Liver (tissue), 9 donors: Measurements from ENCODE around the gene KRTAP5-6. TPM values are rescaled to one million over a fixed set of nuclear protein-coding genes. Genes with fewer than 3 reads are reported as not detected.
"Not testable (repeated sequence)": the region's sequence is repeated elsewhere in the genome, so short reads cannot be mapped to it uniquely, and the experiment has no call there.

Experiments
- DNase-seq: peaks from one replicate; pipeline ENCODE4 v3.0.0-alpha.2; 2017; ENCODE audit warnings: low spot score
- H3K27ac ChIP-seq, 2 donors: one replicate each; pipeline ENCODE4 v1.7.0; 2013; ENCODE audit warnings: inconsistent platforms in 2 of 2, low read length in 2 of 2, control low read depth in 1 of 2, low read depth in 1 of 2, mild to moderate bottlenecking in 1 of 2
- H3K27me3 ChIP-seq, 4 donors: one replicate each; pipeline versions ENCODE4 v1.6.1 to v1.7.0; 2013; ENCODE audit warnings: low read length in 3 of 4, inconsistent platforms in 1 of 4, mild to moderate bottlenecking in 1 of 4, moderate library complexity in 1 of 4; ENCODE audit not compliant: control insufficient read depth in 4 of 4, insufficient read depth in 4 of 4
- H3K36me3 ChIP-seq, 4 donors: one replicate each; pipeline versions ENCODE4 v1.6.1 to v1.7.0; 2013; ENCODE audit warnings: low read length in 3 of 4, mild to moderate bottlenecking in 3 of 4, low read depth in 1 of 4, moderate library complexity in 1 of 4; ENCODE audit not compliant: control insufficient read depth in 4 of 4, insufficient read depth in 3 of 4
- H3K4me1 ChIP-seq, 4 donors: one replicate each; pipeline versions ENCODE4 v1.6.1 to v1.7.0; 2013; ENCODE audit warnings: low read length in 3 of 4, mild to moderate bottlenecking in 3 of 4, moderate library complexity in 1 of 4; ENCODE audit not compliant: control insufficient read depth in 4 of 4, insufficient read depth in 4 of 4
- H3K4me3 ChIP-seq, 3 donors: one replicate each; pipeline versions ENCODE4 v1.6.1 to v1.7.0; 2013; ENCODE audit warnings: low read length in 3 of 3, control low read depth in 1 of 3, low read depth in 1 of 3, mild to moderate bottlenecking in 1 of 3
- H3K9ac ChIP-seq, 2 donors: one replicate each; pipeline ENCODE4 v1.7.0; 2013; ENCODE audit warnings: low read length in 2 of 2, mild to moderate bottlenecking in 2 of 2, moderate library complexity in 2 of 2, control low read depth in 1 of 2, low read depth in 1 of 2
- H3K9me3 ChIP-seq, 4 donors: one replicate each; pipeline versions ENCODE4 v1.6.1 to v1.7.0; 2013; ENCODE audit warnings: low read length in 3 of 4; ENCODE audit not compliant: control insufficient read depth in 4 of 4
- ATF3 ChIP-seq: IDR thresholded peaks from 2 replicates; pipeline ENCODE4 v1.6.1; 2016; ENCODE audit warnings: antibody characterized with exemption
- EGR1 ChIP-seq, 2 donors: IDR thresholded peaks; 2 replicates each; pipeline ENCODE4 v1.6.1; 2016 to 2018; ENCODE audit warnings: antibody characterized with exemption in 2 of 2, low read depth in 2 of 2
- FOXA1 ChIP-seq: IDR thresholded peaks from 2 replicates; pipeline ENCODE4 v1.6.1; 2016; ENCODE audit warnings: antibody characterized with exemption
- FOXA2 ChIP-seq: IDR thresholded peaks from 2 replicates; pipeline ENCODE4 v1.6.1; 2016; ENCODE audit warnings: antibody characterized with exemption
- GABPA ChIP-seq, 2 donors: IDR thresholded peaks in 1 of 2; conservative IDR thresholded peaks in 1 of 2; 2 replicates each; pipeline ENCODE4 v1.6.1; 2016; ENCODE audit warnings: antibody characterized with exemption in 2 of 2, mild to moderate bottlenecking in 1 of 2, moderate library complexity in 1 of 2
- HNF4A ChIP-seq, 2 donors: conservative IDR thresholded peaks; 2 replicates each; pipeline ENCODE4 v1.6.1; 2016; ENCODE audit warnings: antibody characterized with exemption in 2 of 2, mild to moderate bottlenecking in 2 of 2
- HNF4G ChIP-seq: IDR thresholded peaks from 2 replicates; pipeline ENCODE4 v1.6.1; 2016; ENCODE audit warnings: antibody characterized with exemption
- JUND ChIP-seq, 2 donors: IDR thresholded peaks; 2 replicates each; pipeline ENCODE4 v1.6.1; 2016; ENCODE audit warnings: antibody characterized with exemption in 2 of 2
- MAX ChIP-seq: IDR thresholded peaks from 2 replicates; pipeline ENCODE4 v1.6.1; 2016; ENCODE audit warnings: antibody characterized with exemption
- NR2F2 ChIP-seq: IDR thresholded peaks from 2 replicates; pipeline ENCODE4 v1.6.1; 2016; ENCODE audit warnings: antibody characterized with exemption
- RAD21 ChIP-seq, 2 donors: IDR thresholded peaks; 2 replicates each; pipeline ENCODE4 v1.6.1; 2016; ENCODE audit warnings: antibody characterized with exemption in 2 of 2, mild to moderate bottlenecking in 2 of 2
- RXRA ChIP-seq, 2 donors: IDR thresholded peaks; 2 replicates each; pipeline ENCODE4 v1.6.1; 2017 to 2018; ENCODE audit warnings: antibody characterized with exemption in 2 of 2, mild to moderate bottlenecking in 1 of 2
- SP1 ChIP-seq: IDR thresholded peaks from 2 replicates; pipeline ENCODE4 v1.6.1; 2018; ENCODE audit warnings: antibody characterized with exemption, mild to moderate bottlenecking
- TAF1 ChIP-seq: conservative IDR thresholded peaks from 2 replicates; pipeline ENCODE4 v1.6.1; 2016; ENCODE audit warnings: antibody characterized with exemption, mild to moderate bottlenecking
- YY1 ChIP-seq: IDR thresholded peaks from 2 replicates; pipeline ENCODE4 v1.6.1; 2016; ENCODE audit warnings: antibody characterized with exemption, mild to moderate bottlenecking
- ZBTB33 ChIP-seq: IDR thresholded peaks from 2 replicates; pipeline ENCODE4 v1.6.1; 2016; ENCODE audit warnings: antibody characterized with exemption
- WGBS: extraction: QIAGEN DNeasy Blood & Tissue Kit; methylation state at CpG from one replicate; pipeline ENCODE4 v1.1.7; 2013; 5-methylcytosine and 5-hydroxymethylcytosine counted together
- polyA plus RNA-seq, 2 donors: library from polyadenylated mRNA; stranded (reverse) in 1 of 2; unstranded in 1 of 2; fragments of 200-250 nt in 1 of 2; fragments of >200 nt in 1 of 2; fragmentation: Nextera tagmentation in 1 of 2; extraction: Ambion mirVana in 1 of 2; gene quantifications; one replicate each; pipeline versions ENCODE4 v1.2.1 to v1.2.3, GENCODE V29; 2013 to 2015
- total RNA-seq, 2 donors: library from RNA; depleted of rRNA; stranded (reverse); fragments of >200 nt; gene quantifications; one replicate each; pipeline ENCODE4 v1.2.3, GENCODE V29; 2014
- donor health status: healthy.
- donor health status: healthy.
- donor health status: healthy.
- donor health status: healthy.
- donor health status: healthy.

Gene KRTAP5-6
- total and polyA plus RNA-seq, 4 donors: 0.84 to 1.2 TPM; not detected in 2

GRCh38 chr11:1689250-1690166, 7.5 kb upstream of the KRTAP5-6 start:
- not testable (repeated sequence) for H3K27me3 ChIP-seq, DNase-seq
- peak overlapping the region in 1 of 3 donors; percentile 26 for H3K4me3 ChIP-seq

GRCh38 chr11:1690167-1691025, 6.6 kb upstream of the KRTAP5-6 start:
- 30% methylated on average over 22 of the region's 22 CpGs for WGBS
- TF ChIP-seq RAD21 (IDR thresholded peaks at IDR 0.05) (no peak), YY1 (no peak), FOXA1 (no peak), JUND (IDR thresholded peaks at IDR 0.05) (peak in 1 of 2 donors; percentile 10), SP1 (peak; percentile 73), RXRA (IDR thresholded peaks at IDR 0.05) (peak in 1 of 2 donors; percentile 45), EGR1 (IDR thresholded peaks at IDR 0.05; ENCODE audit: low read depth in 2 of 2) (no peak), TAF1 (peak; percentile 47), HNF4G (no peak), GABPA (IDR thresholded peaks at IDR 0.05 in 1 of 2, conservative IDR thresholded peaks at IDR 0.05 in 1 of 2) (no peak), HNF4A (conservative IDR thresholded peaks at IDR 0.05) (peak in 1 of 2 donors; percentile 62)

More at GRCh38 chr11:1689250-1690166, 7.5 kb upstream of the KRTAP5-6 start:
- 19% methylated on average over 31 of the region's 32 CpGs for WGBS
- Histone ChIP-seq H3K4me1 (peaks cover 19 to 42% (median 30%) of the 10 kb centered on the region in 4 donors), H3K27ac (peak overlapping the region; percentile 92 to 99), H3K9ac (peak overlapping the region; percentile 49 to 83)
- H3K9me3 ChIP-seq, H3K36me3 ChIP-seq: not testable (repeated sequence)
- TF ChIP-seq RAD21 (IDR thresholded peaks at IDR 0.05): peak in 1 of 2 donors; percentile 34
- peak; percentile 46 for TF ChIP-seq FOXA1
- peak; percentile 45 for TF ChIP-seq ATF3
- TF ChIP-seq ZBTB33: peak; percentile 19
- TF ChIP-seq SP1: peak; percentile 89
- TF ChIP-seq RXRA (IDR thresholded peaks at IDR 0.05): peak; percentile 86 to 88
- TF ChIP-seq HNF4A (conservative IDR thresholded peaks at IDR 0.05): peak; percentile 84 to 91
- peak; percentile 71 for TF ChIP-seq MAX
- TF ChIP-seq FOXA2: peak; percentile 41
- TF ChIP-seq JUND (IDR thresholded peaks at IDR 0.05): peak in 1 of 2 donors; percentile 46
- TF ChIP-seq YY1: peak; percentile 19
- TF ChIP-seq NR2F2: peak; percentile 28
- TF ChIP-seq HNF4G: peak; percentile 89

More at GRCh38 chr11:1690167-1691025, 6.6 kb upstream of the KRTAP5-6 start:
- Histone ChIP-seq H3K27ac (peak overlapping the region; percentile 92 to 99), H3K36me3 (no peaks in the 10 kb centered on the region), H3K9me3 (no peaks in the 10 kb centered on the region), H3K4me1 (peaks cover 19 to 44% (median 30%) of the 10 kb centered on the region in 4 donors), H3K4me3 (peak overlapping the region; percentile 1 to 64 (median 27)), H3K9ac (peak overlapping the region; percentile 53 to 83), H3K27me3 (no peaks in the 10 kb centered on the region)
- no peak for DNase-seq
